Dermis microvascular lymphatic vessel endothelial cell (primary cell): ENCODE measurements around the gene GNS. TPM values are rescaled to one million over a fixed set of nuclear protein-coding genes. Genes with fewer than 3 reads are reported as not detected.
A peak's percentile ranks its signal among the peaks of the same experiment; 100 is the strongest.

Experiments used
- DNase-seq, 2 donors: peaks; one replicate each; pipeline versions ENCODE4 v3.0.0 to v3.0.0-alpha.2; 2010; ENCODE audit warnings: low read depth in 2 of 2
- total RNA-seq: library from RNA; depleted of rRNA; stranded (reverse); fragments of >200 nt; gene quantifications from 2 replicates; pipeline ENCODE4 v1.2.1, GENCODE V29; 2014

The GNS gene
- total RNA-seq, 1 donor from 2014 or later = 287 TPM

GRCh38 chr12:64737539-64737938 lies 21.7 kb downstream of the GNS start:
- no peak for DNase-seq

DNA sequence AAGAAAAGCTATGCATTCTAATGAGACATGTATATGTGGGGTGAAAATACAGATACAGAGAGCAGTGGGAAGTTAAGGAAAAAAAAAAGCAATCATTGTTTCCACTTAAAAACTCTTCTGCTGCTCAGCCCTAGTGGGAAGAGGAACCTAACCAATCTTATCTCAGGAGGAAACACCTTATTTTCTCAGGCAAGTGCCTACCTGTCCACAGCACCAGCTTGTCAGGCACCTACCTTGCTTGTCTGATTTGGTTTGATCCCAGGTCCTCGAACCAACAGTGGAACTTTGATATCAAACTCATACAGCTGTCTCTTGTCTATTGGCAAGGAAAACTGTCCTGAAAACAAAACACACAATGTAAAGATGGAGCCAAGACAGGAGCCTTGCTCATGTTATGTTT lies 22.4 kb downstream of the GNS start:
- DNase-seq = no peak

DNA sequence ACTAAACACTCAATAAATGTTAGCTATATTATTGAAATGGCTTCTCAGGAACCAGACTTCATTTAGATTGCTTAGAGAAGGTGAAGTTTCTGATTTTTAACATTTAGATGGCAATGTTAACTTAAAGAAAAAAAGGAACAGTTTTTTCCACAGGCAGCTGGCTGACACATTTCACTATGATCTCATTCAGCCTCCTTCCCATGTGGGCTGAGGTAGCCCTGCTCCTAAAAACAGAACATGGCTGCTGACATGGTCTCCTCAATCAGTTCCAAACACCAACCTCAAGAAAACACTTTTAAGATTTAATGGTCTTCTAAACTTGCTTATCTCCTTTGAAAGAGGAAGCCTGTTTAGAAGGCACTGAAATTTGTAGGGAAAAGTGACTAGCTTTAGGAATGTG lies 23.8 kb downstream of the GNS start:
- DNase-seq = no peak

DNA sequence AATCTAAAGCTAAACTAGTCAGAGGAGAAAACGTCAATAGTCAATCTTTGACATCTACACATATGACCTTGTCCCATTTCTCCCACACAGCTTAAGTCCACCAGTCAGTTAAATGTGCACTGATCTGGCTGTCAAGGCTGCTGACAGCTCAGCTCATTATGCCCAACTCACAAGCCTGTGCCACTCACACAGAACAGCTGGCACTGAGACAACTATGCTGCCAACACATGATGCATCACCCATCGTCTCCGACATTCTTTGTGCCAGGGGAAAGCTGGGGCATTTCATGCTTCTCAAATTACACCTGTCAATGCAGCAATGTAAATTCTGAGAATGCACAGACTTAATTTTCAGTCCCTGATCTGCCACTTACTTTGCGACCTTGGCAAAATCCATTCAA lies 25.3 kb downstream of the GNS start:
- peak in 1 of 2 donors; percentile 52 for DNase-seq

DNA sequence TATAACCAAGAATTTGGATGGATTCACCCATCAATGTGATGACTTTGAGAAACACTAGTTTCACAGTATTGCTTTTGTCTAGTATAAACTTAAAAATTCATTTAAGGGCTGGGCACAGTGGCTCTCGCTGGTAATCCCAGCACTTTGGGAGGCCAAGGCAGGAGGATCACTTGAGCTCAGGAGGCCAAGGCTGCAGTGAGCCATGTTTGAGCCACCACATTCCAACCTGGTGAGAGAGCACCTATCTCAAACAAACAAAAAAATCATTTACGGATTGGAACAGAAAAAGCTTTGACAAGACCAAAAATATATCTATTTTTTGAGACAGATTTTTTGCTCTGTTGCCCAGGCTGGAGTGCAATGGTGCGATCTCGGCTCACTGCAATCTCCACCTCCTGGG lies 27.5 kb downstream of the GNS start:
- no peak for DNase-seq

DNA sequence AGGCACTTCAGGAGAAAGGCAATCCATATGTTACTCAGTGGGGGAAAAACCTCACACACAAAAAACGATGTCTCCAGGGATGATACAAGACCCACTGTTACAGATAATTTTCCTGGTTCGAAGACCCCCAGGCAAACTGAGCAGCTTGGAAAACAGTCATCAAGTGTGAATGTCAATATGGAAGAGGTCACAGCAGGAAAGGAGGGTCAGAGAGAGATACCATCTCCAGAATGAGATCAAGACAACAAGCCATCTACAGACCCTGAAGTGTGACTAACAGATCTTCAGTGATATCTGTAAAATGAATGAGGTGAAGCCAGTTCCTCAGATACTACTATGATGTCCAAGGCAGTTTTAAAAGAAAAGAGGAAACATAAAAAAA lies 28.6 kb downstream of the GNS start:
- DNase-seq = peak in 1 of 2 donors; percentile 19

- no peak for DNase-seq
Observed at GRCh38 chr12:64729909-64730587, 29.2 kb downstream of the GNS start.

DNA sequence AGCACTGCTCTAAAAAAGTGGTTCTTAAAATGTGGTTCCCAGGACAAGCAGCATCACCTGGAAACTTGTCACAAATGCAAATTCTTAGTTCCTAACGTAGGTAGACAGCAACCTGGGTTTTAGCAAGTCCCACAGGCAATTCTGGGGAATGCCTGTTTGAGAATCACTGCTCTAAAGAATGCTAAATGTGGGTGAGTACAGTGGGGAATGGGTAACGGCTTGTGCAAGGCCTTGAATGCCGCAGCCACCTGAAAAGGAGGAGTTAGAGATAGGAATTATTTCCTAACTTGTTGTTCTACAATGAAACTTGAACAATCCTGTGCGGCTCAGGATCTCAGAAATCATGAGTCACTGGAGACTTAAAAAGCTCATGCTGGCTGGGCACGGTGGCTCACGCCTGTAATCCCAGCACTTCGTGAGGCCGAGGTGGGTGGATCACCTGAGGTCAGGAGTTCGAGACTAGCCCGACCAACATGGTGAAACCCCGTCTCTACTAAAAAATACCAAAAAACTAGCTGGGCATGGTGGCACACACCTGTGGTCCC lies 34.9 kb downstream of the GNS start:
- DNase-seq = no peak

DNA sequence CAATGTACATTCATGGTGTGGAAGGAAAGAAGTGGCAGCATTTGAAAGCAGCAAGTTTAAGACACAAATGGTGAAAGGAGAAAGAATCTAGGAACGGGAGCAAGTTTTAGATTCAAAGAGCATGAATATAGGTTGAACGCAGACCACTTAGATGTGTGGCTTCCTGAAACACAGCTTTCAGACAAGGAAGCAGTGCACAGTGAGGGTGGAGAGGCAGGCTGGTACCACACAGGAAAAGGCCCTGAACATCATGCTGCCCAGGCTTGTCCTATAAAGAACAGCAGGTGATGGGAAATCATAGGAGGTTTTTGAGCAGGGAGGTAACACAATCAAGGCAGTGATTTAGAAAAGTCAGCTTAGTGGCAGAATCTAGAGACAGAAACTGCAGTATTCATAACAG lies 35.6 kb downstream of the GNS start:
- DNase-seq = no peak

GRCh38 chr12:64722835-64723234 lies 36.4 kb downstream of the GNS start:
- DNase-seq = no peak

- DNase-seq = no peak
Observed at GRCh38 chr12:64720884-64721283, 38.3 kb downstream of the GNS start.

- DNase-seq = no peak
Observed at GRCh38 chr12:64718649-64719048, 40.6 kb downstream of the GNS start.

DNA sequence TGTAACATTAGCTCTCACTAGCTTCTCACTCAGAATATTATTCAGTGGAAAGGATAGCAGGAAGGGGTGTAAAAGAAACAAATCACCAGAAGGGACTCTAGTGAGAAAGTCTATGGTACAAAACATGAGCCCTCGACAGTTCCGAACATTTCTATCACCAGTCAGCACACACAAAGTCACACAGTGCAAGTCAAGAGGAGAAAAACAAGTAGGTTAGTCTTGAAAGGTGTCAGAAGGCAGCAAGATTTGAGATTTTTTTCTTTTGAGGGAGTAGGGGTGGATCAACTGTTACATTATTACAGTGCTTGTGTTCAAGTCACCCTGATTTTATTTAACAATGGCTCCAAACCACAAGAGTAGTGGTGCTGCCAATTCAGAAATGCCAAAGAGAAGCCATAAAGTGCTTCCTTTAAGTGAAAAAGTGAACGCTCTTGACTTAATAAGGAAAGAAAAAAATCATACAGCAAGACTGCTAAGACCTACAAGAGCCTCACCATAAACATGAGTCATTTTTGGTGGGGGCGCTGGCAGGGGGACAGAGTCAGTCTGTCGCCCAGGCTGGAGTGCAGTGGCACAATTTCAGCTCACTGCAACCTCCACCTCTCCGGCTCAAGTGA lies 42.3 kb downstream of the GNS start:
- no peak for DNase-seq

GRCh38 chr12:64716371-64716770 lies 42.8 kb downstream of the GNS start:
- DNase-seq = no peak

- no peak for DNase-seq
Observed at GRCh38 chr12:64714551-64714968, 44.6 kb downstream of the GNS start.

- DNase-seq = no peak
Observed at GRCh38 chr12:64713376-64713775, 45.8 kb downstream of the GNS start.

GRCh38 chr12:64709429-64709828 lies 49.8 kb downstream of the GNS start:
- no peak for DNase-seq

- DNase-seq = no peak
Observed at GRCh38 chr12:64707926-64708325, 51.3 kb downstream of the GNS start.

DNA sequence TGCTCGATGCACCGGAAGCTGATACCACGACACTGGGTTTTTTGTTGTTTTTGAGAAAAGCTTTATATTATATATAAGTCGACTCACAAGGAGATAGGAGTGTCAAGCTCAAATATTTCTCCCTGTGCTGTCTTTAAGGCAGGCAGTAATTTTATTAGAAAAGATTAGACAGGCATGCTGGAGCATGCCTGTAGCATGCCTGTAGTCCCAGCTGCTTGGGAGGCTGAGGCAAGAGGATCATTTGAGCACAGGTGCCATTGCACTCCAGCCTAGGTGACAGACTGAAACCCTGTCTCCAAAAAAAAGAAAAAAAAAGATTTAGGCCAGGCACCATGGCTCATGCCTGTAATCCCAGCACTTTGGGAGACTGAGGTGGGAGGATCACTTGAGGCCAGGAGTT lies 51.8 kb downstream of the GNS start:
- no peak for DNase-seq

DNA sequence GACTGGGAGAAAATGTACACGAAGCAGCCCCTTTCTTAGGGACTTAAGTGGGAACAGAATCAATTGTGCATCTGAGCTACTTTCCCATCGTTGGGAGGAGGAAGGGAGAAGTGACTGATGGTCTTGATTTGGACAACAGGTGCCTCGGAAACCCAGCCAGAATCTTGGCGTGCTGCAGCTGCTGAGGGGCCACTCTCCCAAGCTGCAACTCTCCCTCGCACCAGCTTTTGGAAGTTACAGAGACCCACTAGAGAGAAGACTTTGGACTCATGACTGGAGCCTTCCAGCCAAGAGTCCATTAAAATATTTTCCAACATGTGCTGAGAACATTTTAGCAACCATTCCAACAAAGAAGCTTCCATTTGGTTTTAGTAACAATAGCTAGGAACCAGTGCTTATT lies 52.3 kb downstream of the GNS start:
- no peak for DNase-seq

DNA sequence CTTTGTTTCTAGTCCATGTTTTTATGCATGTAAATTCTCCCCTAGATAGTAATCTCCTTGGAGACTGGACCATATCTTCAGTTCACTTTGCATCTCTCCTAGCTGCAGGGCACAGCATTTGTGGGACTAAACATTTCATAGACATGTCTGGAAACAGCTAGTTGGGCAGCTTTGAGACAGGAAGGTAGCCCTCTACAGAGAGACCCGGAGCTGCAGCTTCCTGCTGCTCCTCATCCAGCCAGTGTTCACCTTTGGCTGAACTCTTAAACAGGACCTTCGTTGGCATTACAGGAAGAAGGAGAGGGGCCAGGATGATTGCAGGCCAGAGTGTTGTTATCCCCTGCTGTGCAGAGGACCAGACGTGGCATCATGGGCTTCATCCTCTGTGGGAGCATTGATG lies 52.9 kb downstream of the GNS start:
- peak; percentile 18 to 55 for DNase-seq

GRCh38 chr12:64701283-64701682 lies 57.9 kb downstream of the GNS start:
- DNase-seq = peak; percentile 16 to 33

DNA sequence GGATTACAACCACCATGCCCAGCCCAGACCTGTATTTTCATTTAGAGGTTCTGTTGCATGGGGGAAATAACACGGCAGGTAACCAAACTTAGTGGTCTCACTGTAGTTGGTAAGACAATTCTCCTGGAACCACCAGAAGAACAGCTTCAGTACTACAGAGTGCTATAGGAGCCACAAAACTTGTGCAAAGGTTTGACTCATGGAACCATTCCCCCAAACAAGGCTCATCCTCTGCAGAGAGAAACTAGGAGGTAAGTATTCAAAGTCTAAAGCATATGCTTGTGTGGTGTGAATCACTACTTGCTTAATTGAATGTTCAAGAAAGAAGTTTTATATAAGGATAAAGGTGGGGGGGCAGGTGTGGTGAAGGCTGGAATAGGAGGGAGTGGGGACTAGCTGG lies 58.7 kb downstream of the GNS start:
- no peak for DNase-seq
